SIG-M5 (cell line): ENCODE results near the gene CRCP.
"Not testable (repeated sequence)": the region's sequence is repeated elsewhere in the genome, so short reads cannot be mapped to it uniquely, and the experiment has no call there.

Source experiments
- DNase-seq: peaks from one replicate; lab custom pipeline; 2025; lab: John Stamatoyannopoulos, UW

Gene CRCP

DNA sequence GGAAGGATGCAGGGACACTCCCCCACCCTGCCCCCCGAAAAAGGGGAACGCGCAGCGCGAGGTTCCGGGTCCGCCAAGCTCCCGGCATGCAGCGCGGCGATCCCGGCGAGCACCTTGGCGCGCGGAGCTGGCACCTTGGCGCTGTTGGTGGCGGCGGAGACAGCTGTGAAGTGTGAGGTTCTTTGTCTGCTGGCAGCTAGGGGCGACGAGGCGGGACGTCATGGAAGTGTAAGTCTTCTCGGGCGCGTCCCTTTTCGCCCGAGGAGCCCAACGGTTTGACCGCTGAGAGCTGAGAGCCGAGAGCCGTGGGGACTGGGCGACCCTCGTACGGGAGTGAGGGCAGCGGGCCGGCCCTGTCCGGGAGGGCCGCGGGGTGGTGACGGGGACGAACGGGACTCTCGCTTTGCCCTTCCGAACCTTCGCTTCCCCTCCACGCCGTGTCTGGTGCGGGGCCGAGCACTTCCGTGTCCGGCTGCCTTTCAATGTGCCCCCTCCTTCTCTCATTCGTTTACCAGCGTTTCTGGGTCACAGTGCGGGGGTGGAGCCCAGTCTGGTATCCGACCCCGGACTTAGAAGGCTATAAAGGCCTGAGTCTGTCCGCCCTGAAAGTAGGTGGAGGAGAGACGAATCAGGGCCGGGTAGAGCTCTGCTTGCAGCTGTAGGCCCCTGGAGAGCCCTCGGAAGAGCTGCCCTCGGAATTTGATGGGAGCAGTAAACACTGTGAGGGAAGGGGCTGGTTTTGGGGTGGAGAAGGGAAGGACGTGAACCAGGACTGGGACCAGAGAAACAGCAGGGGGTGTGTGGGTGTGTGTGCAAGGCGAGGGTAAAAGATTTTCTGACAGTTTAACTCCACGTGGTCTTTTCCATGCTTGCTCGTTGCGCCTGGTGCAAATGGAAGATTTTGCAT is at the start of gene CRCP:
Gene CRCP (plus strand): TSS at position 105 of the 907 bp plus-strand sequence. CDS start 116 bp downstream, at position 221.
- no peak for DNase-seq

DNA sequence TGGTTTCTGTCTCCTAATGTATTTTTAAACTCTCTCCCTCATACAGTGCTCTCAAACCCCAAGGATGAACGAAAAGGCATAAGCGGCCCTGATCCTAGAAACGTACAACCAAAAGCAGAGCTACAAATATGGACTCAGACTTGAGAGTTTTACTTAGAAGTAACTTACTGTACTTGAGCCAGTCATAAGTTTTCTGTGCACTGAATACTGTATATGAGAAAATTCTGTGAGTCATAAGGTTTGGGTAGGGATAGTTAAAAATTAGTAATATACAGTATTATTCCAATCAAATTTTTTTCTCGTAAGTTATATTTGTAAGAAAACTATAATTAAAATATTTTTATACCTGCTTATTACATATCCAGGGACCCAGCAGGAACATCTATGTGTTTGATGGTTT is 44.9 kb upstream of the CRCP start:
- no peak for DNase-seq

DNA sequence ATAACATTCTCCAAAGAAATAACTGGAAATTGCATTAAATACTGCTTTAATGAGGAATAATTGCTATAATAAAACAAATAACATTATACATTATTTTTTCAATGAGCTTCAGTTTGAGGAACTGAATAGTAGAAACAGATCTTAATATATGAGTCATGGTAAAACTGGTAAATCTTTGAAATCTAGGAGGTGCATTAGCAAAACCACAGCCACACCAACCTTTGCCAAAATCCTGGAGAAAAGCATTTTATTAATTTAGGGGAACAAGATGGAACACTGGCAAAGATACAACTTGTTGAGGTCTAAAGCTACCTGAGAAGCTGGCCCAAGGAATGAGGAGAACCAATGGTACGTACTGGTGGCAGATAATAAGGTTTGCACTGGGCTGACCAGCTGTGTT is 44.4 kb upstream of the CRCP start:
- no peak for DNase-seq

DNA sequence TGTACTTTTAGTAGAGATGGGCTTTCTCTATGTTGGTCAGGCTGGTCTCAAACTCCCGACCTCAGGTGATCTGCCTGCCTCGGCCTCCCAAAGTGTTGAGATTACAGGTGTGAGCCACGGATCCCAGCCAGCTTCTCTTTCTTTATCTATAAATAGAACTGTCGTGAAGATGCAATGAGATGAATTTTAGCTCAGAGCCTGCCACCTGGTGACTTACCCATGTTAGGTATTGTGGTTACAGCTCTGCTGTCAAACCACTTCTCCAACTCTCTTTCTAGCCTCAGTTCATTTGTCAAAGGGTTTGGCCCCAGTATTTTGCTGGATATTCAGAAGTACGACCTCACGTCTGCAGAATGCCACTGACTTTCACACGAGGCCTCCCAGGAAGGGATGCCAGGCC is 42.4 kb upstream of the CRCP start:
- DNase-seq: not testable (repeated sequence)

DNA sequence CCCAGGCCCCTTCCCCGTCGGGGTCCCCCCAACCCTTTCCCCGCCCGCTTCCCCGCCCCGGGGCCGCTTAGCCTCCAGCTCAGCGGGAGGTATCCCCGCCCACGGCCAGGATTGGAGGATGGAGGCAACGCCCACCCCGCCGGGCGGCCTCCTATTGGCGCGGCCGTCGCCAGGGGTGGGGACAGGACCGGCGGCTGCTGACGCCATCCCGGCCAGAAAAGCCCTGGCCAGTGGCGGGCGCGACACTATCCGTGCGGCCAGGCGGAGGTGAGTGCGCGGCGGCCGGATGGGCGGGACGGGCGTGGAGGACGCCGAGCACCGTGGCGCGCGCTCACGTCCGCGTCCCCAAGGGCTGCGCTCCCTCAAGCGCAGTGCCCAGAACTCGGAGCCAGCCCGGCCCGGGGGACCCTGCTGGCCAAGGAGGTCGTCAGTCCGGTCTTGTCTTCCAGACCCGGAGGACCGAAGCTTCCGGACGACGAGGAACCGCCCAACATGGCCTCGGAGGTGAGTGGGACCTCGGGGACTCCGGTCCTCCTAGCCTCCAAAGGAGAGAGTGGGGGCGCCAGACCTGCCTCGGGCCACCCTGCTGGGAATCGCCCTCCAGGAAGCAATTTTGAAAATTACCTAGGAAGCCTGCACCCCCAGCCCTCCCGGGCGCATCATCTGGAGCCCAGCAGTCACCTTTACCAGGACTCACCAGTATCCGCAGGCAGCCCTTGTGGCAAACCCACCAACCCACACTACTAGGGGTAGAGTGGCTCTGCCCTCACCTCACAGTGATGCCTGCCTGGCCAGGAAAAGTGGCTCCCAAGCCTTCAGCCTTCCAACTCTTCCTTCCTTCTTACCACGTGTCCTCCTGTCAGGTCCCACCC is 38.8 kb upstream of the CRCP start, which contains the start of gene ASL:
Gene ASL (plus strand): TSS at position 230 of the 872 bp plus-strand sequence. CDS start 263 bp downstream, at position 493.
- no peak for DNase-seq

DNA sequence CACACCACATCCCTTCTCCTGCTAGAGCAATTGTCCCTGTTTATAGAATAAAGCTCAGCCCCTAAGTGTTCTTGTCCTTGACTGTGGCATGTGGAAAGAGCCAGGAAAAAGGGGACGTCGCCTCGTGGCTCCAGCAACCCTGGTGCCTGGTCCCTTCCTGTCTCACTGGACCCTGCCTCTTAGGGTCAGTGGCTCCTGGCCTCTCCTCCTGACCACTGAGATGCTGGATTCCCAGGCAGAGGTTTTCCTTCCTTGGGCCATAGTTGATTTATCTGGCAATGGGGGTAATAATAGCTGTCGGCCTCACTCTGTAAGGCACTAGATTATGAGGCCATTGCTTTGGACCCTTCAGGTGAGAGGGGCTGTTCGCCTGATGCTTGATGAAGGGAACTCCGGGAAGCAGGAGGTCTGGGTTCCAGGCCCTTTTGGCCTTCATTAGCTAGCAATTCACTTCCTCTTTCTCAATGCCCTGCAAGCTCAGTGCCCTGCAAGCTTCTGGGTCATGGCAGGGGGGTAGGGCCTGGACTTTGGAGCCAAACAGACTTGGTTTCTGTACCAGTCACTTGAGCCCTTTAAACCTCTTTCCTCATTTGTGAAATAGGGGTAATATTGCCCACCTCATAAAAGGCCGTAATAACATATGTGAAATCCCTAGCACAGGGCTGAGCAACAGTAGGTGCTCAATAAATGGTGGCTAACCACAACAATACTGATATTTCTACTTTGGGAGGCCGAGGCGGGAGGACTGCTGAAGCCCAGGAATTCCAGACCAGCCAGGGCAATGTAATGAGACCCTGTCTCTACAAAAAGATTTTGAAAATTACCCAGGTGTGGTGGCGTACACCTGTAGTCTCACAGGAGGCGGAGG is 38.0 kb upstream of the CRCP start:
- DNase-seq: no peak

DNA sequence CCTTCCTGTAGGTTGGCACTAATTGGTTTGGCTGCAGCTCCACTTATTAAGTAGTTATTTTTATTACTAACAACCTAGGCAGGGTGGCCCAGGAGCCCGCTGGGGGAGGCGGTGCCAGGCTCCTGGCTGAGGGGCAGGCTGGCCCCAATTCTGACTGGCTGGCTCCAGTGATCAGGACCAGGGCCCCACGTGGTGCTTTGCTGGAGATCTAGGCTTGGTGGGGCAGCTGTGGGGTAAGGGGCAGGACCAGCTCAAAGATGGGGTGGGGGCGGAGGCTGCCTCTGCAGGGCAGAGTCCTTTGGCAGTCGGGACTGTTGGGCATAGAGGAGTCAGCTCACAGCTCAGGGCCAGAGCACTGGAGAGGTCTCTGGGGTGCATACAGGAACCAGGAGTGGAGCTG is 36.6 kb upstream of the CRCP start:
- DNase-seq: no peak

DNA sequence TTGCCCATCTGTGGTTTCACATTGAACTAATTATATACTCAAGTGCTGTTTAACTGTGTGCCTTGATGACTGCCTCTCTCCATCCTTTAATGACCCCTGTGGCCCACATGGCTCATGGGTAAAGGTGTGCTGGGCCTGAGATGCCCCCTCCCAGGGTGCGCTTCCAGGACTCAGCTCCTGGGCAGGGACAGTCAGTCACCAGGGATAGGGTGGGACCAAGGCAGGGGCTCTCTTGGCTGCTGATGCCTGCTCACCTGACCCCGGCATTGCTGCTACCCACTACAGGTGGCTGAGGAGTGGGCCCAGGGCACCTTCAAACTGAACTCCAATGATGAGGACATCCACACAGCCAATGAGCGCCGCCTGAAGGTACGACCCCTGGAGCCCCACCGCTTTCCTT is 32.6 kb upstream of the CRCP start:
- DNase-seq: no peak

DNA sequence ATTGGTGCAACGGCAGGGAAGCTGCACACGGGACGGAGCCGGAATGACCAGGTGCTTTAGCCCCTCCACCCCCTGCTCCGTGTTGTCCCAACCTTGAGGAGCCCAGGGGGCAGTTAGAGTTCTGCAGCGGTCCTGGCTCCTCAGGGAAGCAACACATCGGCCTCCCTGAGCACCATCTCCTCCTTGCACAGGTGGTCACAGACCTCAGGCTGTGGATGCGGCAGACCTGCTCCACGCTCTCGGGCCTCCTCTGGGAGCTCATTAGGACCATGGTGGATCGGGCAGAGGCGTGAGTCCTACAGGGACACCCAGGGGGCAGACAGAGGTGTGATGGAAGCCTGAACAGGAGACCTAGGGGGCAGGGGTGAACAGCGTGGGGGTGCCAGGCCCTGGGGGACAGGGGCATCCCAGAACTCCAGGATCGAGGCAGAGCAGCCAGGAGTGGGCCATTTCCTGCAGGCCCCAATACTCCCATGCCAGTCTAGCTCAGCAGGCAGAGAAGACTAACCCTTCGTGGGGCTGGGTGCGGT is 31.7 kb upstream of the CRCP start:
- DNase-seq: no peak

DNA sequence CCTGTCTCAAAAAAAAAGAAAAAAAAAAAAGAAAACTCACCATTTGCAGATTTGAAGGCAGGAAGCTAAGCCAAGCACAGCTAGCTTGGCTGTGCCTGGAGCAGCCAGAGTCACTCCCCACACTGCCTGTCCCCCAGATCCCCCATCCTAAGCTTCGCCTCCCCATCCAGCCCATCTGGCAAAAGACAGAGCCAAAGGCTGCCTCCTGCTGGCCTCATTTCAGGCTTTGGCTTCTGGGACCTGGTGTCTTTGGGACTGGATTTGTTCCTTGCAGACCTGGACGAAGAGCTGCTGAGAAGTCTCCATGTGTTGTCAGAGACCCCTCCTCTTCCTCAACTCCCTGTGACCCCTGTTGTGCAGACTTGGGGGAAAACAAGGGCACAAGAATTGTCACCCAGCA is 31.0 kb upstream of the CRCP start:
- no peak for DNase-seq

DNA sequence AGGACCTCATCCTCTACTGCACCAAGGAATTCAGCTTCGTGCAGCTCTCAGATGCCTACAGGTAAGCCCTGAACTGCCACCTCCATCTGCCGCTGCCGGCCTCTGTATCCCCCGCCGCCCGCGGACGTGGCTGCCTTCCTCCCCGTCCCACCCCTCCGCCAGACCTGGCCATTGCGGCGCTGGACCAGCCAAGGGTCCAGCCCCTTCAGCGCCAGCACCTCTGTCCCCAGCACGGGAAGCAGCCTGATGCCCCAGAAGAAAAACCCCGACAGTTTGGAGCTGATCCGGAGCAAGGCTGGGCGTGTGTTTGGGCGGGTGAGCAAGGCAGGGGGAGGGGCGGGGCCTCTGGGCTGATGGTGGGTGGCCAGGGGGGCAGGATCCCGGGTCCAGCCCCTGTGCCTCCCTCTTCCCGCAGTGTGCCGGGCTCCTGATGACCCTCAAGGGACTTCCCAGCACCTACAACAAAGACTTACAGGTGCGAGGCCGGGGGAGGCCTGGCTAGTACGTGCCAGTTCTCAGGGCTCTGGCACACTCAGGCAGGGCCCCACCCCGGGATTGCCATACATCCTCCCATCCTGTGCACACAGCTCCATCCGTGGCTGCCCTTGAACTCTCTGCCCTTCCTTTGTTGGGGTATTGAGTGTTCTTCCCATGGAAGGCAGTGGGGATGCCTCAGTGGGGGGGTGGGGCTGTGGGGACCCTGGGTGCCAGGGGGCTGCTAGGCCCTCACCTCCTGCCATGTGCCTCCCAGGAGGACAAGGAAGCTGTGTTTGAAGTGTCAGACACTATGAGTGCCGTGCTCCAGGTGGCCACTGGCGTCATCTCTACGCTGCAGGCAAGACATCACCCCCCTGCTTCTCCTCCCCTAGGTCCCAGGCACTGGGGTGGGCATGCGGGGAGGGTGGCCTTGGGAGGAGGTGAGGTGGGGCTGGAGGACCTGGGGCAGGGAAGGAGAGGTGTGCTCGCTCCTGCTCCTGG is 25.5 kb upstream of the CRCP start:
- no peak for DNase-seq

DNA sequence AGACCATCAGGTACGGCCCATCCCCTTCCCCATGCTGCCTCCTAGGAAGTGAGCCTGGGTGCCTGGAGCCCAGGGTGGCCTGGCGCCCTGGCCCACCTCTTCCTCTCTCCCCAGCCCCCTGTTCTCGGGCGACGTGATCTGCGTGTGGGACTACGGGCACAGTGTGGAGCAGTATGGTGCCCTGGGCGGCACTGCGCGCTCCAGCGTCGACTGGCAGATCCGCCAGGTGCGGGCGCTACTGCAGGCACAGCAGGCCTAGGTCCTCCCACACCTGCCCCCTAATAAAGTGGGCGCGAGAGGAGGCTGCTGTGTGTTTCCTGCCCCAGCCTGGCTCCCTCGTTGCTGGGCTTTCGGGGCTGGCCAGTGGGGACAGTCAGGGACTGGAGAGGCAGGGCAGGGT is 22.0 kb upstream of the CRCP start:
- DNase-seq: no peak

DNA sequence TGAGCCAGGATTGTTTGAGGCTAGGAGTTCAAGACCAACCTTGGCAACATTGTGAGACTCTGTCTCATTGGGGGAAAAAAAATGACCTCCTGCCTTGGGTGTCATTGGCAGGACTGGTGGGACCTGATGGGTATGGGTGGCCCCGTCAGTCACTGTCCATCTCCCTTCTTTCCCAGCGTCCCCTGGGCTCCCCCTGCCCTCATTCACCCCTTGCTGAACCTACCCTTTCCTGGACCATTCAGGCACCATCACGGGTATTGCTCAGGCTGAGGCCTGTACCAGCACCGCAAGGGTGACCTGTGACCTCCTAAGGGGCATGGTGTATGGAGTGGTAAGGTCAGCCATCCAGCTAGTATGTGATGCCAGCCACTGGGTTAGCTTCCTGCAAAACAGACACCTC is 19.6 kb upstream of the CRCP start:
- DNase-seq: no peak

DNA sequence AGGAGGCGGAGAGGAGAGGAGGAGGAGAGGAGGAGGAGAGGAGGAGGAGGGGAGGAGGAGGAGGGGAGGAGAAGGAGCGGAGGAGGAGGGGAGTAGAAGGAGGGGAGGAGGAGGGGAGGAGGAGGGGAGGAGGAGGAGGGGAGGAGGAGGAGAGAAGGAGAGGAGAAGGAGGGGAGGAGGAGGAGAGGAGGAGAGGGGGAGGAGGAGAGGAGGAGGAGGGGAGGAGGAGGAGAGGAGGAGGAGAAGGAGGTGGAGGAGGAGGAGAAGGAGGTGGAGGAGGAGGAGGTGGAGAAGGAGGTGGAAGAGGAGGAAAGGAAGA is 15.5 kb upstream of the CRCP start:
- no peak for DNase-seq

DNA sequence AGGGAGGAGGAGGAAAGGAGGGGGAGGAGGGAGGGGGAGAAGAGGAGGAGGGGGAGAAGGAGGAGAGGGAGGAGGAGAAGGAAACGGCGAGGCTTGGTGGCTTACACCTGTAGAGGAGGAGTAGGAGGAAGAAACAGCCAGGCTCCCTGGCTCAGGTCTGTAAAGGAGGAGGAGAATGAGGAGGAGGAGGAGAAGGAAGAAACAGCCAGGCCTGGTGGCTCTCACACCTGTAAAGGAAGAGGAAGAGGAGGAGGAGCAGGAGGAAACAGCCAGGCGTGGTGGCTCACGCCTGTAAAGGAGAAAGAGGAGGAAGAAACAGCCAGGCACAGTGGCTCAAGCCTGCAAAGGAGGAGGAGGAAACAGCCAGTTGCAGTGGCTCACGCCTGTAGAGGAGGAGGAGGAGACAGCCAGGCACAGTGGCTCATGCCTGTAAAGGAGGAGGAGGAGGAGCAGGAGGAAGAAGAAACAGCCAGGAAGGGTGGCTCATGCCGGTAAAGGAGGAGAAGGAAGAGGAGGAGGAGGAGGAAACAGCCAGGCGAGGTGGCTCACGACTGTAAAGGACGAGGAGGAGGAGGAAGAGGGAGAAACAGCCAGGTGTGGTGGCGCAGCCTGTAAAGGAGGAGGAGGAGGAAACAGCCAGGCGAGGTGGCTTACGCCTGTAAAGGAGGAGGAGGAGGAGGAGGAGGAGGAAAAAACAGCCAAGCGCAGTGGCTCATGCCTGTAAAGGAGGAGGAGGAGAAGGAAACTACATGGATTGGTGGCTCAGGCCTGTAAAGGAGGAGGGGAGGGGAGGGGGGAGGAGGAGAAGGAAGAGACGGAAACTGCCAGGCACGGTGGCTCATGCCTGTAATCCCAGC is 14.9 kb upstream of the CRCP start:
- DNase-seq: peak; percentile 12

DNA sequence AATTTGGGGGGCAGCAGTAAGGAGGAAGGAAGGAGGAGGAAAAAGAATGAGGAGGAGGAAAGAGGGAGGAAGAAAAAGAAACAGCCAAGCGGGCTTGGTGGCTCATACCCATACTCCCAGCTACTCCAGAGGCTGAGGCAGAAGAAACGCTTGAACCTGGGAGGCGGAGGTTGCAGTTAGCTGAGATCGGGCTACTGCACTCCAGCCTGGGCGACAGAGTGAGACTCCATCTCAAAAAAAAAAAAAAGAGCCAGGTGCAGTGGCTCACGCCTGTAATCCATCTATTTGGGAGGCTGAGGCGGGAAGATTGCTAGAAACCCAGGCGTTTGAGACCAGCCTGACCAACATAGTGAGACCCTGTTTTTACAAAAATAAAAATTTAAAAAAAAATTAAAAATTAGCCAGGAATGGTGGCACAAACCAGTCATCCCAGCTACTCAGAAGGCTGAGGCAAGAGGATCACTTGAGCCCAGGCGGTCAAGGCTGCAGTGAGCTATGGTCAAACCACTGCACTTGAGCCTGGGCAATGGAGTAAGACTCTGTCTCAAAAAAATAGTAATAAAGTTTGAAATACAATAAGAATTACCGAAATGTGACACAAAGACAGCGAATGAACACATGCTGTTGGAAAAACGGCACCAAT is 14.1 kb upstream of the CRCP start:
- DNase-seq: no peak

DNA sequence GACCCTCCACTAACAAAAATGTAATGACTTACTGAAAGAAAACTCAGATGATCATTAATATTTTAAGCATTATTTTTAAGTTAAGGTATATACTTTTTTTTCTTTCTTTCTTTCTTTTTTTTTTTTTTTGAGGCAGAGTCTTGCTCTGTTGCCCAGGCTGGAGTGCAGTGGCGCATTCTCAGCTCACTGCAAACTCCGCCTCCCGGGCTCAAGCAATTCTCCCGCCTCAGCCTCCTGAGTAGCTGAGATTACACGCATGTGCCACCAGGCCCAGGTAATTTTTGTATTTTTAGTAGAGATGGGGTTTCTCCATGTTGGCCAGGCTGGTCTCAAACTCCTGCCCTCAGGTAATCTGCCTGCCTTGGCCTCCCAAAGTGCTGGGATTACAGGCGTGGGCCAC is 12.5 kb upstream of the CRCP start:
- not testable (repeated sequence) for DNase-seq

DNA sequence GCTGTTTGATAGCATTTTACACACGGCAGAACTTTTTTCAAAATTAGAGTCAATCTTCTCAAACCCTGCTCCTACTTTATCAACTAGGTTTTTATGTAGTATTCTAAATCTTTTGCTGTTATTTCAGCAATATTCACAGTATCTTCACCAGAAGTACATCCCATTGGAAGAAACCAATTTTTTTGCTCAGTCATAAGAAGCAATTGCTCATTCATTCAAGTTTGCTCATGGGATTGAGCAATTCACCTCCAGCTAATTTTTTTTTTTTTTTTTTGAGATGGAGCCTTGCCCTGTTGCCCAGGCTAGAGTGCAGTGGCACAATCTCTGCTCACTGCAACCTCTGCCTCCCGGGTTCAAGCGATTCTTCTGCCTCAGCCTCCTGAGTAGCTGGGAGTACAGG is 10.7 kb upstream of the CRCP start:
- DNase-seq: not testable (repeated sequence)

DNA sequence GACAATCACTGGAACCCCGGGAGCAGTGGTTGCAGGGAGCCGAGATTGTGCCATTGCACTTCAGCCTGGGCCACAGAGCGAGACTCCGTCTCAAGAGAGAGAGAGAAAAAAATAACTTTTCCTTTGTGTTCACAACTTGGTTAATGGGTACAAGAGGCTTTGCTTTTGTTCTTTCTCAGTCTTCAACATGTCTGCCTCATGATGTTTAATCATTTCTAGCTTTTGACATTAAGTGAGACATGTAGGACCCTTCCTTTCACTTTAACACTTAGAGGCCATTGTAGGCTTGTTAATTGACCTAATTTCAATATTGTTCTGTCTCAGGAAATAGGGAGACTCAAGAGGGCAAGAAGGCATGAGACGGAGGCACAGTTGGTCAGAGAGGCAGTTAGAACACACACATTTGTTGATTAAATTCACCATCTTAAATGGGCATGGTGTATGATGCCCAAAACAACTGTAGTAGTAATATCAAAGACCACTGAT is 9.3 kb upstream of the CRCP start:
- no peak for DNase-seq
